Retinal pigment epithelial cell (primary cell): Measurements from ENCODE around the gene CPEB3.

ENCODE experiments used
- DNase-seq: peaks from one replicate; pipeline ENCODE4 v3.0.0-alpha.2; 2010; ENCODE audit warnings: low read depth
- H3K4me3 ChIP-seq: 2 replicates; pipeline ENCODE4 v1.5.1; 2011; ENCODE audit warnings: mild to moderate bottlenecking, low read length, control low read depth, moderate library complexity
- TF ChIP-seq, protein P1 (sequence below): conservative IDR thresholded peaks from 2 replicates; pipeline ENCODE4 v1.5.1; 2011; ENCODE audit warnings: low read depth, low read length, control low read depth, inconsistent platforms

The CPEB3 gene

DNA sequence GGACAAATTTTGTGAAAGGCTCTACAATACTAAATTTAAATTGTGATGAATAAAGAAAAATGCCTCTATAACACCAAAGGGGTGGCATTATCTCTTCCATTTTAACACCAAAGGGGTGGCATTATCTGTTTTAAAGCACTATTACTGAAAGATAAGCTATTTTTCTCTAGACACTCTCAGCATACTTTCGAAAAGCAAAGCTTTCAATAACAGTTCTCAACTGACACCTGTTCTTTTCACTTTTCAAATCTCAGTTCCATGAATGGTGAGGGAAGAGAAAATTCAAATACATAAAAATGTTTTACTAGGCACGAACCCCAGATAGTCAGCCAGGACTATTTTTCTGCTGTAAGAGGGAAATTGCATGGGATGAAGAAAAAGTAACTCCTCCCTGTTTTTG lies 103.8 kb downstream of the CPEB3 start:
- DNase-seq = no peak
- TF ChIP-seq, protein P1, sequence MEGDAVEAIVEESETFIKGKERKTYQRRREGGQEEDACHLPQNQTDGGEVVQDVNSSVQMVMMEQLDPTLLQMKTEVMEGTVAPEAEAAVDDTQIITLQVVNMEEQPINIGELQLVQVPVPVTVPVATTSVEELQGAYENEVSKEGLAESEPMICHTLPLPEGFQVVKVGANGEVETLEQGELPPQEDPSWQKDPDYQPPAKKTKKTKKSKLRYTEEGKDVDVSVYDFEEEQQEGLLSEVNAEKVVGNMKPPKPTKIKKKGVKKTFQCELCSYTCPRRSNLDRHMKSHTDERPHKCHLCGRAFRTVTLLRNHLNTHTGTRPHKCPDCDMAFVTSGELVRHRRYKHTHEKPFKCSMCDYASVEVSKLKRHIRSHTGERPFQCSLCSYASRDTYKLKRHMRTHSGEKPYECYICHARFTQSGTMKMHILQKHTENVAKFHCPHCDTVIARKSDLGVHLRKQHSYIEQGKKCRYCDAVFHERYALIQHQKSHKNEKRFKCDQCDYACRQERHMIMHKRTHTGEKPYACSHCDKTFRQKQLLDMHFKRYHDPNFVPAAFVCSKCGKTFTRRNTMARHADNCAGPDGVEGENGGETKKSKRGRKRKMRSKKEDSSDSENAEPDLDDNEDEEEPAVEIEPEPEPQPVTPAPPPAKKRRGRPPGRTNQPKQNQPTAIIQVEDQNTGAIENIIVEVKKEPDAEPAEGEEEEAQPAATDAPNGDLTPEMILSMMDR = no peak
- H3K4me3 ChIP-seq = no peak overlapping the region

GRCh38 chr10:92184977-92185376 lies 105.9 kb downstream of the CPEB3 start:
- no peak for DNase-seq
- no peak overlapping the region for H3K4me3 ChIP-seq
- TF ChIP-seq, protein P1 = no peak

GRCh38 chr10:92183199-92183598 lies 107.7 kb downstream of the CPEB3 start:
- no peak overlapping the region for H3K4me3 ChIP-seq
- no peak for DNase-seq
- TF ChIP-seq, protein P1 = no peak

DNA sequence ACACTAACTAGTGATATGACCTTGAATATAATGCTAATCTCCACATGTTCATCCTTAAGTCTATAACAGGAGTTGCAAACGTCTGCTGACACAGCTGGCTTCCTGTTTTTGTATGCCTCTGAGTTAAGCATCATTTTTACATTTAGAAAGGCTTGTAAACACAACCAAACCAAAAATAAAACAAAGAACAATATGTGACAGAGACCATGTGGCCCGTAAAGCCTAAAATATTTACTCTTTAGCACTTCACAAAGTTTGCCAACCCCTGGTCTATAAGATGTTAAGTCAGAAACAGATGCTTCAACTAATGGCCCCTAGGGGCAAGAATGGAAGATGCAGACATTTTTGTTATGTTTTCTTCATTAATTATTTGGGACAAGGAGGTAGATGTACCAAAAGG lies 109.3 kb downstream of the CPEB3 start:
- DNase-seq = no peak
- TF ChIP-seq, protein P1 = peak; percentile 23
- no peak overlapping the region for H3K4me3 ChIP-seq

DNA sequence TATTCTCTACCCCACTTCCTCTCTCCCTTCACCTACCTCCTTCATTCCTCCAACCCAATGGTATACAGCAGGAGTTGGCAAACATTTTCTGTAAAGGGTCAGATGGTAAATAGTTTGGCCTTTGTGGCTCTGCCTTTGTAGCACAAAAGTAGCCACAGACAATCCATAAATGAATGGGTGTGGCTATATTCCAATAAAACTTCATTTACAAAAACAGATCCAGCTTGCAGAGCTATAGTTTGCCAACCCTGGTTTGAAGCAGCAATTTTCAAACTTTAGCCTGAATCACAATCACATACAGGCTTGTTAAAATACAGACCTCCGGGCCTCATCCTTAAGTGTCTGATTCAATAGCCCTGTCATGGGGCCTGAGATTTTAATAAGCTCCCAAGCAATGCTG lies 110.5 kb downstream of the CPEB3 start:
- no peak for DNase-seq
- TF ChIP-seq, protein P1 = no peak
- H3K4me3 ChIP-seq = no peak overlapping the region

DNA sequence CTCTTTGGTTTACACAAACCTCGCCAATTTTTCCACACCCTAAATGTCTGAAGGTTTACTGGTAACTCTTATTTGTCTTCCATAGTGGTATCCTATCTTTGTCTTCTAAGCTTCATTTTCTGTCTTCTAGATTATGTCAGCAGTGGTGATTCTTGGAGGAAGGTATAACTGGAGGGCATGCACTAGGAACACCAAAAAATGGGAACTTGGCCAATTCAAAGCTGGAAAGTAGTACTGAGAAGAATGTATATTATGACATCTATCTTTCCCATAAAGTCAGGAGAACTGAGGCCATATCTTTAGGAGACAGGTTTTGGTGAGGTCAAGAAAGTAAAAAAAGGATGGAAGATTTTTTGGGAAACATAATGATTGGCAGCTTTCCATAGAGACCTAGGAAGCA lies 113.3 kb downstream of the CPEB3 start:
- TF ChIP-seq, protein P1 = no peak
- DNase-seq = no peak
- H3K4me3 ChIP-seq = no peak overlapping the region

DNA sequence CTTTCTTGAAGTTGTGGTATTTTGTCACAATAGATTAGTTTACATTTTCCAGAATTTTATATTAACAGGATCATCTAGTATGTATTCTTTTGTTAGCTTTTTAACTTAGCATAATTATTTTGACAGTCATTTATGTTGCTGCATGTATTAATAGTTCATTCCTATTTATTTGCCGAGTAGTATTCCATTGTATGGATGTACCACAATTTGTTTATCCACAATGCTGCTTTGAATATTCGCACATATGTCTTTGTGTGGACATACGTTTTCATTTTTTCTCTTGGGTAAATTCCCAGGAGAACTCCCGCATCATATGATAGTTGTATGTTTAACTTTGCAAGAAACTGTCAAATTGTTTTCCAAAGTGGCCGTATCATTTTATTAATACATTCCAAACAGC lies 115.7 kb downstream of the CPEB3 start:
- DNase-seq = no peak
- H3K4me3 ChIP-seq = no peak overlapping the region
- TF ChIP-seq, protein P1 = no peak
